Small intestine (tissue), 7 donors: ENCODE results near the gene VEGFB. TPM values are rescaled to one million over a fixed set of nuclear protein-coding genes. Genes with fewer than 3 reads are reported as not detected.
A peak's percentile ranks its signal among the peaks of the same experiment; 100 is the strongest.

Experiments
- DNase-seq, 2 donors: peaks; one replicate each; pipeline versions ENCODE4 v3.0.0 to v3.0.0-alpha.2; 2013
- FAIRE-seq: peaks from 2 replicates; lab custom pipeline; 2012; peaks lifted over from hg19 to GRCh38; lab: Jason Lieb, UNC
- H3K27ac ChIP-seq, 3 donors: one replicate each; pipeline ENCODE4 v1.5.1; 2013; ENCODE audit warnings: low read length in 2 of 3, mild to moderate bottlenecking in 2 of 3, control low read depth in 1 of 3, inconsistent platforms in 1 of 3, low read depth in 1 of 3, moderate library complexity in 1 of 3
- H3K27me3 ChIP-seq, 3 donors: one replicate each; pipeline ENCODE4 v1.6.1; 2013; ENCODE audit warnings: low read length in 3 of 3, inconsistent platforms in 1 of 3; ENCODE audit not compliant: control insufficient read depth in 3 of 3, insufficient read depth in 3 of 3
- H3K36me3 ChIP-seq, 3 donors: one replicate each; pipeline ENCODE4 v1.6.1; 2013; ENCODE audit warnings: low read length in 3 of 3, inconsistent platforms in 1 of 3, low read depth in 1 of 3, mild to moderate bottlenecking in 1 of 3, moderate library complexity in 1 of 3; ENCODE audit not compliant: control insufficient read depth in 3 of 3, insufficient read depth in 2 of 3
- H3K4me1 ChIP-seq, 3 donors: one replicate each; pipeline ENCODE4 v1.6.1; 2013; ENCODE audit warnings: low read length in 2 of 3, inconsistent platforms in 1 of 3, low read depth in 1 of 3, mild to moderate bottlenecking in 1 of 3, moderate library complexity in 1 of 3; ENCODE audit not compliant: control insufficient read depth in 3 of 3, insufficient read depth in 2 of 3
- H3K4me3 ChIP-seq, 3 donors: one replicate each; pipeline ENCODE4 v1.5.1; 2013; ENCODE audit warnings: low read length in 3 of 3, control low read depth in 1 of 3, inconsistent platforms in 1 of 3, low read depth in 1 of 3, mild to moderate bottlenecking in 1 of 3, moderate library complexity in 1 of 3
- H3K9me3 ChIP-seq, 2 donors: one replicate each; pipeline ENCODE4 v1.6.1; 2013; ENCODE audit warnings: low read depth in 1 of 2, low read length in 1 of 2; ENCODE audit not compliant: control insufficient read depth in 2 of 2, insufficient read depth in 1 of 2
- WGBS, 3 donors: extraction: QIAGEN DNeasy Blood & Tissue Kit; methylation state at CpG; one replicate each; pipeline ENCODE4 v1.1.7; 2013; 5-methylcytosine and 5-hydroxymethylcytosine counted together
- polyA plus RNA-seq, 4 donors: library from polyadenylated mRNA; stranded (reverse) in 3 of 4; unstranded in 1 of 4; fragments of 200-250 nt in 3 of 4; fragments of 120-200 nt in 1 of 4; gene quantifications; one replicate each; pipeline versions ENCODE4 v1.2.1 to v1.2.3, GENCODE V29; 2013
- donor health status: healthy with polysubstance abuse.
- donor health status: control.
- donor health status: control.
- donor health status: Bipolar disorder and iron deficiency.
- donor health status: healthy.

The VEGFB gene
- polyA plus RNA-seq, 4 donors: 34.8 to 109 (median 48.1) TPM

DNA sequence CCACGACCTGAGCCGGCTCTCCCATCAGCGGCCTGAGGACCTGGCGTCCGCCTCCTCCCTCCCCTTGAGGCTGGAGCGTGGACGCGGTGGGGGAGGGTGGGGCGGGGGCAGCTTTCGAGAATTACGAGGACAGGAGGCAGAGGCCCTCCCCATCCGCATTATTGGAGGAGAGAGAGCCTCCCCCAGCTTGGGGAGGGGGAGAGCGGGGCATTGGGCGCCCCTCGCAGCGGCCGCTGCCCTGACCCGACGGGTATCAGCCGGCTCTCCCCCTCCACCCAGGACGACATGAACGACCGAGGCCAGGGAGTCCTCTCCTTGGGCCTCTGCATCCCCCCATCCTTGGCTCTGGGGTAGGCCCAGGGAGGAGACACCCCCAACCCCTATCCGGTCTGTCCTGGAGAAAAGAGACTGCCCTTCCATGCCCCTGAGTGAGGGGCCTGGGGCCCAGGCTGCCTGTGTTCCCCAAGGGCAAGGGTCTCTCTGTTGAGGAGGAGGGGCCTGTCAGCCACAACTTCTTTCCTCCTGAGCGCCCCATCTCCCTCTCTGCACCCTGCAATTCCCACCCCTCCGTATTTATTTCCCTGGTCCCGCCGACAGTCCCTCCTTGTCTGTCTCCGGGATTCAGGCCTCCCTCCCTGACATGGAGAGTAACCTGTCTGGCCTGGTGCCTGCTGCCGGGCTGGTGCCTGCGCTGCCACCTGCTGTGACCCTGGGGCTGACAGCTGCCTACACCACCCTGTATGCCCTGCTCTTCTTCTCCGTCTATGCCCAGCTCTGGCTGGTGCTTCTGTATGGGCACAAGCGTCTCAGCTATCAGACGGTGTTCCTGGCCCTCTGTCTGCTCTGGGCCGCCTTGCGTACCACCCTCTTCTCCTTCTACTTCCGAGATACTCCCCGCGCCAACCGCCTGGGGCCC is 51.8 kb downstream of the VEGFB start:
- no peak for FAIRE-seq
- H3K4me1 ChIP-seq: peaks cover 0 to 20% (median 4%) of the 10 kb centered on the region in 3 donors
- H3K27me3 ChIP-seq: peaks cover 0 to 13% (median 6%) of the 10 kb centered on the region in 3 donors
- DNase-seq: no peak
- peak overlapping the region; percentile 67 to 79 (median 71) for H3K4me3 ChIP-seq
- H3K9me3 ChIP-seq: no peaks in the 10 kb centered on the region
- peak overlapping the region in 2 of 3 donors; percentile 45 to 95 for H3K27ac ChIP-seq
- WGBS, 3 donors: 24 to 28% (median 25%) methylated on average over 29 to 40 of the region's 40 CpGs
- H3K36me3 ChIP-seq: peaks cover 0 to 39% (median 0%) of the 10 kb centered on the region in 3 donors

GRCh38 chr11:64286801-64287159 is 52.4 kb downstream of the VEGFB start:
- Histone ChIP-seq H3K27ac (no peak overlapping the region), H3K27me3 (peaks cover 2 to 16% (median 7%) of the 10 kb centered on the region in 3 donors), H3K9me3 (no peaks in the 10 kb centered on the region), H3K36me3 (peaks cover 0 to 34% (median 0%) of the 10 kb centered on the region in 3 donors), H3K4me1 (peaks cover 0 to 22% (median 4%) of the 10 kb centered on the region in 3 donors), H3K4me3 (no peak overlapping the region)
- whole genome bisulfite sequencing, 3 donors: 81 to 92% (median 85%) methylated on average over 9 of the region's 9 CpGs
- no peak for DNase-seq
- FAIRE-seq: no peak

GRCh38 chr11:64287676-64288352 is 53.4 kb downstream of the VEGFB start:
- no peak overlapping the region for H3K4me3 ChIP-seq
- H3K9me3 ChIP-seq: no peaks in the 10 kb centered on the region
- 95 to 96% (median 95%) methylated on average over 32 to 33 of the region's 33 CpGs for WGBS, 3 donors
- H3K36me3 ChIP-seq: peaks cover 0 to 25% (median 0%) of the 10 kb centered on the region in 3 donors
- peaks cover 7 to 24% (median 8%) of the 10 kb centered on the region in 3 donors for H3K27me3 ChIP-seq
- DNase-seq (no peak), FAIRE-seq (no peak)
- H3K27ac ChIP-seq: no peak overlapping the region
- peaks cover 0 to 22% (median 4%) of the 10 kb centered on the region in 3 donors for H3K4me1 ChIP-seq

- Histone ChIP-seq H3K4me1 (peaks cover 0 to 21% (median under 1%) of the 10 kb centered on the region in 3 donors), H3K9me3 (no peaks in the 10 kb centered on the region), H3K4me3 (no peak overlapping the region), H3K27ac (no peak overlapping the region), H3K36me3 (peaks cover 0 to 20% (median 0%) of the 10 kb centered on the region in 3 donors), H3K27me3 (peaks cover 7 to 29% (median 9%) of the 10 kb centered on the region in 3 donors)
- WGBS, 3 donors: 89 to 99% (median 94%) methylated on average over 9 of the region's 9 CpGs
- DNase-seq: no peak
- no peak for FAIRE-seq
These were observed 54.0 kb downstream of the VEGFB start for GRCh38 chr11:64288353-64288750.

Other genes with a start within 250 kb of the VEGFB start
- 10 to 100 TPM; 76.0 to 93.5 (median 82.4) TPM for gene OTUB1, start 248.1 kb upstream of the VEGFB start, polyA plus RNA-seq
- gene FLRT1, start 198.7 kb upstream of the VEGFB start, polyA plus RNA-seq: under 1 TPM in 2 of 4 donors, not detected in 2; 0.43 to 0.86 TPM
- gene MACROD1, start 68.5 kb upstream of the VEGFB start, polyA plus RNA-seq: 100 to 1,000 TPM in 1 of 4 donors, 10 to 100 TPM in 3; 13.1 to 137 (median 17.8) TPM
- 10 to 100 TPM; 38.6 to 99.3 (median 58.8) TPM for gene STIP1, start 48.4 kb upstream of the VEGFB start, polyA plus RNA-seq
- 10 to 100 TPM; 11.4 to 32.2 (median 23.5) TPM for gene FERMT3, start 27.9 kb upstream of the VEGFB start, polyA plus RNA-seq
- gene TRPT1, start 8.4 kb upstream of the VEGFB start, polyA plus RNA-seq: 100 to 1,000 TPM in 1 of 4 donors, 10 to 100 TPM in 3; 46.5 to 115 (median 68.0) TPM
- gene NUDT22, start 8.3 kb upstream of the VEGFB start, polyA plus RNA-seq: 100 to 1,000 TPM in 1 of 4 donors, 10 to 100 TPM in 3; 40.0 to 140 (median 95.3) TPM
- 100 to 1,000 TPM in 2 of 4 donors, 10 to 100 TPM in 2; 50.6 to 164 (median 93.6) TPM for gene DNAJC4, start 4.0 kb upstream of the VEGFB start, polyA plus RNA-seq
- 100 to 1,000 TPM in 3 of 4 donors, 10 to 100 TPM in 1; 80.6 to 268 (median 213) TPM for gene FKBP2, start 6.5 kb downstream of the VEGFB start, polyA plus RNA-seq
- 100 to 1,000 TPM in 3 of 4 donors, 10 to 100 TPM in 1; 46.9 to 161 (median 143) TPM for gene PPP1R14B, start 12.4 kb downstream of the VEGFB start, polyA plus RNA-seq
- 100 to 1,000 TPM; 108 to 191 (median 125) TPM for gene PLCB3, start 16.9 kb downstream of the VEGFB start, polyA plus RNA-seq
- gene BAD, start 50.1 kb downstream of the VEGFB start, polyA plus RNA-seq: 10 to 100 TPM; 41.2 to 98.6 (median 74.1) TPM
- gene GPR137, start 51.3 kb downstream of the VEGFB start, polyA plus RNA-seq: 10 to 100 TPM; 16.5 to 27.9 (median 18.9) TPM
- not detected for gene KCNK4, start 56.7 kb downstream of the VEGFB start, polyA plus RNA-seq
- under 1 TPM in 2 of 4 donors, not detected in 2; 0.15 to 0.58 TPM for gene CATSPERZ, start 65.8 kb downstream of the VEGFB start, polyA plus RNA-seq
- gene ESRRA, start 70.9 kb downstream of the VEGFB start, polyA plus RNA-seq: 100 to 1,000 TPM in 3 of 4 donors, 10 to 100 TPM in 1; 85.1 to 417 (median 298) TPM
- gene TRMT112, start 83.0 kb downstream of the VEGFB start, polyA plus RNA-seq: 100 to 1,000 TPM in 3 of 4 donors, 10 to 100 TPM in 1; 99.3 to 188 (median 172) TPM
- 100 to 1,000 TPM; 229 to 668 (median 548) TPM for gene PRDX5, start 83.5 kb downstream of the VEGFB start, polyA plus RNA-seq
- 100 to 1,000 TPM in 2 of 4 donors, 10 to 100 TPM in 2; 13.7 to 363 (median 89.8) TPM for gene CCDC88B, start 105.6 kb downstream of the VEGFB start, polyA plus RNA-seq
- 10 to 100 TPM; 27.5 to 33.4 (median 29.3) TPM for gene RPS6KA4, start 124.6 kb downstream of the VEGFB start, polyA plus RNA-seq